PC-3 (cell line): ENCODE measurements around the gene TCHP. TPM values are rescaled to one million over a fixed set of nuclear protein-coding genes. Genes with fewer than 3 reads are reported as not detected.
A peak's percentile ranks its signal among the peaks of the same experiment; 100 is the strongest.

ENCODE experiments used
- ATAC-seq: fragments of 200-7000 bp; cut with Tn5 transposase; 2 replicates; pipeline ENCODE4 v1.9.1; 2020; ENCODE audit warnings: mild to moderate bottlenecking, moderate library complexity
- BruUV-seq: library from RNA; stranded (reverse); fragments of 400-500 nt; replicated peaks from 2 replicates; lab custom pipeline; 2021; lab: Mats Ljungman, UMichigan
- CTCF ChIA-PET: fragments of 300-600 bp; sonication (Branson Sonifier 250); formaldehyde crosslinking; loops from one replicate; lab custom pipeline; 2022; ENCODE audit warnings: antibody characterized with exemption; lab: Charles Lee
- POLR2A ChIA-PET: fragments of 300-600 bp; sonication (Branson Sonifier 250); formaldehyde crosslinking; loops from one replicate; lab custom pipeline; 2022; ENCODE audit warnings: antibody characterized with exemption; ENCODE audit not compliant: unreplicated experiment; lab: Charles Lee
- DNase-seq: peaks from one replicate; pipeline ENCODE4 v3.0.0-alpha.2; 2015
- H2AFZ ChIP-seq: fragments of 300-600 bp; sonication (generic); 2 replicates; pipeline ENCODE4 v1.6.0; 2016; ENCODE audit warnings: antibody characterized with exemption, low read length
- H3F3A ChIP-seq: fragments of 300-600 bp; sonication (generic); one replicate; pipeline ENCODE4 v1.6.0; 2017; ENCODE audit warnings: antibody characterized with exemption, low read length, control low read depth, mild to moderate bottlenecking; ENCODE audit not compliant: unreplicated experiment
- H3K27ac ChIP-seq: fragments of 300-600 bp; sonication (generic); 2 replicates; pipeline ENCODE4 v1.5.1; 2016; ENCODE audit warnings: mild to moderate bottlenecking, low read length
- H3K27me3 ChIP-seq: fragments of 300-600 bp; sonication (generic); 2 replicates; pipeline ENCODE4 v1.6.1; 2016; ENCODE audit warnings: low read length, mixed read lengths
- H3K36me3 ChIP-seq: fragments of 300-600 bp; sonication (generic); 2 replicates; pipeline ENCODE4 v1.6.1; 2016; ENCODE audit warnings: low read depth, mixed run types, low read length, mixed read lengths
- H3K4me1 ChIP-seq: fragments of 300-600 bp; sonication (generic); 2 replicates; pipeline ENCODE4 v1.5.1; 2016; ENCODE audit warnings: low read length; ENCODE audit not compliant: insufficient read depth
- H3K4me2 ChIP-seq: fragments of 300-600 bp; sonication (generic); 2 replicates; pipeline ENCODE4 v1.6.0; 2016; ENCODE audit warnings: low read length
- H3K4me3 ChIP-seq: fragments of 300-600 bp; sonication (generic); 2 replicates; pipeline ENCODE4 v1.5.1; 2016; ENCODE audit warnings: mild to moderate bottlenecking, low read length, mixed read lengths
- H3K79me2 ChIP-seq: fragments of 300-600 bp; sonication (generic); 2 replicates; pipeline ENCODE4 v1.6.1; 2017; ENCODE audit warnings: low read length, mixed read lengths
- H3K9ac ChIP-seq: fragments of 300-600 bp; sonication (generic); 2 replicates; pipeline ENCODE4 v1.6.0; 2016; ENCODE audit warnings: mild to moderate bottlenecking, low read length
- H3K9me2 ChIP-seq: fragments of 300-600 bp; sonication (generic); replicated peaks from 2 replicates; pipeline ENCODE4 v1.6.1; 2016; ENCODE audit warnings: mixed run types, low read length, mixed read lengths
- H3K9me3 ChIP-seq: fragments of 300-600 bp; sonication (generic); 2 replicates; pipeline ENCODE4 v1.6.1; 2016; ENCODE audit warnings: low read length, mixed read lengths
- H4K20me1 ChIP-seq: fragments of 300-600 bp; sonication (generic); 2 replicates; pipeline ENCODE4 v1.6.1; 2016; ENCODE audit warnings: low read length, mixed read lengths
- EZH2 ChIP-seq: fragments of 300-600 bp; sonication (generic); IDR thresholded peaks from one replicate; pipeline ENCODE4 v1.6.1; 2017; ENCODE audit warnings: antibody characterized with exemption, mild to moderate bottlenecking, low read length; ENCODE audit not compliant: unreplicated experiment
- EZH2phosphoT487 ChIP-seq: fragments of 300-600 bp; sonication (generic); IDR thresholded peaks from 2 replicates; pipeline ENCODE4 v1.6.1; 2018; ENCODE audit warnings: mild to moderate bottlenecking, antibody characterized with exemption, low read length, borderline replicate concordance
- intact Hi-C: fragments of 100-400 bp; cut with micrococcal nuclease; formaldehyde crosslinking; loops from 2 replicates; pipeline ENCODE4 v1.9.0; 2023
- total RNA-seq: library from RNA; depleted of rRNA; stranded (reverse); fragments of >200 nt; gene quantifications from 2 replicates; pipeline ENCODE4 v1.2.3, GENCODE V29; 2014
- TF ChIP-seq, protein P1 (sequence below): fragments of 300-600 bp; sonication (generic); conservative IDR thresholded peaks from 2 replicates; pipeline ENCODE4 v1.5.1; 2017; ENCODE audit warnings: antibody characterized with exemption, low read depth, mild to moderate bottlenecking, low read length

The TCHP gene
- total RNA-seq, 1 experiment from 2014 or later: 21.6 TPM

DNA sequence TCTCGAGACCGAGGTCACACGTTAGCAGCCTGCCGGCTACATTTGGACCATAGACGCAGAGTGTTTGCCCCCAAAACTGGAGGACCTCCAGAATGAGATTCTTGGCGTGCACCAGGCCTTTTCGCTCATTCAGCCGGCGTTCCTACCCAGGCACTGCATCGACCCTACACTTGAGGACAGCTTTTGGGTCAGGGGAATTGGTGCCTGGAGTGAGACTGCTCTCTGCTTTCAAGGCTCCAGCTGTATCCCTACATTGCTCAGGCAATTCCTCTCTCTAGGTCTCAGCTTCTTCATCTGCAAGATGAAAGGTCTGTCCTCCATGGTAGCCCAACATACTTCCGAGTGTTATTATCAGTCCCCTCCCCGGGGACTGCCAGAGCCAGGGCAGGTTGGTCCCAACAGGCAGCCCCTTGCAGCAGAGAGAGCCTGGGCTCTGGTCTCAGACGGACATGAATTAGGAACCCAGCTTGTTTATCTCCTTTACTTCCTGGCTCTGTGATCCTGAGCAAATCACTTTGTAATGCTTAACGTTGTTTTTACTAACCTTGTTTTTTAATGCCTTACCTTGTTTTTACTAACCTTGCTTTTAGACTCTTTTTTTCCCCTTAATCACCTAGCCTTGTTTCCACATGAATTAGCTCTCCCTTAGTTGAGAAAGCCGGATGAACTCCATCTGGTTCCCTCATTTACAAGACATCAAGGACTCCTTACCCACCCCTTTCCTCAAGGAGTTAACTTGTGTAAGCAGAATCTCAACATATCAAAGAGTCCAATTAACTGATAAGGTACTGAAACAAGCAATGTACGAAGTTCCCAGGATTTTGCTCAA is 892 bp downstream of the TCHP start:
- no peaks in the 10 kb centered on the region for H3K9me3 ChIP-seq
- ATAC-seq (peak; percentile 48), DNase-seq (peak; percentile 17)
- ChIA-PET CTCF (interaction anchor here (0.6 to 1.2 kb wide), 3 partner anchors 15 to 530 kb away, joined by 3 to 7 read pairs (median 6); no protein-coding TSS in a partner anchor), POLR2A (interaction anchor here (1.1 kb wide), 1 partner anchor 13 kb away, joined by 4 read pairs; no protein-coding TSS in a partner anchor)
- H2AFZ ChIP-seq: peak overlapping the region; percentile 81
- TF ChIP-seq, protein P1, sequence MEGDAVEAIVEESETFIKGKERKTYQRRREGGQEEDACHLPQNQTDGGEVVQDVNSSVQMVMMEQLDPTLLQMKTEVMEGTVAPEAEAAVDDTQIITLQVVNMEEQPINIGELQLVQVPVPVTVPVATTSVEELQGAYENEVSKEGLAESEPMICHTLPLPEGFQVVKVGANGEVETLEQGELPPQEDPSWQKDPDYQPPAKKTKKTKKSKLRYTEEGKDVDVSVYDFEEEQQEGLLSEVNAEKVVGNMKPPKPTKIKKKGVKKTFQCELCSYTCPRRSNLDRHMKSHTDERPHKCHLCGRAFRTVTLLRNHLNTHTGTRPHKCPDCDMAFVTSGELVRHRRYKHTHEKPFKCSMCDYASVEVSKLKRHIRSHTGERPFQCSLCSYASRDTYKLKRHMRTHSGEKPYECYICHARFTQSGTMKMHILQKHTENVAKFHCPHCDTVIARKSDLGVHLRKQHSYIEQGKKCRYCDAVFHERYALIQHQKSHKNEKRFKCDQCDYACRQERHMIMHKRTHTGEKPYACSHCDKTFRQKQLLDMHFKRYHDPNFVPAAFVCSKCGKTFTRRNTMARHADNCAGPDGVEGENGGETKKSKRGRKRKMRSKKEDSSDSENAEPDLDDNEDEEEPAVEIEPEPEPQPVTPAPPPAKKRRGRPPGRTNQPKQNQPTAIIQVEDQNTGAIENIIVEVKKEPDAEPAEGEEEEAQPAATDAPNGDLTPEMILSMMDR: no peak
- TF ChIP-seq EZH2 (no peak), EZH2phosphoT487 (no peak)
- peak overlapping the region; percentile 74 for H3K4me3 ChIP-seq
- no peaks in the 10 kb centered on the region for H3K27me3 ChIP-seq
- peak overlapping the region; percentile 91 for H3K4me2 ChIP-seq
- H3F3A ChIP-seq: no peaks in the 10 kb centered on the region
- H3K36me3 ChIP-seq: peaks cover 26% of the 10 kb centered on the region
- peak overlapping the region; percentile 49 for H3K27ac ChIP-seq
- H3K4me1 ChIP-seq: peaks cover 11% of the 10 kb centered on the region
- intact Hi-C loops: loop anchor here (2.0 kb wide), 1 partner anchor 20 kb away; the partner anchor contains the start of gene GLTP
- no peaks in the 10 kb centered on the region for H3K9me2 ChIP-seq
- peaks cover 34% of the 10 kb centered on the region for H3K79me2 ChIP-seq
- TSS peak; percentile 42 for BruUV-seq
- no peaks in the 10 kb centered on the region for H4K20me1 ChIP-seq
- H3K9ac ChIP-seq: peak overlapping the region; percentile 88

DNA sequence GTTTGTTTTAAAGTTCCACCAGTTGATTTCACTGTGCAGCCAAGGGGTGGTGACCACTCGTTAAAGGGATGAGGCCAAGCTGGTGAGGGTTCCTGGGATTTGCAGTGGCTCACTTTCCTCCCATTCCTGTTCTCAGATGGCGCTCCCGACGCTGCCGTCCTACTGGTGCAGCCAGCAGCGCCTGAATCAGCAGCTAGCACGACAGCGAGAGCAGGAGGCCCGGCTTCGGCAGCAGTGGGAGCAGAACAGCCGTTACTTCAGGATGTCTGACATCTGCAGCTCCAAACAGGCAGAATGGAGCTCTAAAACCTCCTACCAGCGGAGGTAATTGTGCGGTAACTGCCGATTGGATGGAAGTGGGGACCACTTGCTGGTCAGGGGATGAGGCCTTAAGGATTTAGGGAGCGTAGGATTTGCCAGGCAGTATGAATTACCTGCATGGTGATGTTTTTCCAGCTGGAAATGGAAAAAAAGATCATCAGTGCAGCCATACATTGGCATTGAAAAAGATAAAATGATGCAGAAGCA is 2.9 kb downstream of the TCHP start:
- no peak overlapping the region for H3K4me3 ChIP-seq
- CTCF ChIA-PET: no interaction called here

More for the DNA sequence above, 2.9 kb downstream of the TCHP start:
- Histone ChIP-seq H3K4me2 (no peak overlapping the region), H3K36me3 (peaks cover 44% of the 10 kb centered on the region), H3K27me3 (no peaks in the 10 kb centered on the region), H3K4me1 (peaks cover 11% of the 10 kb centered on the region), H3K9me3 (no peaks in the 10 kb centered on the region), H3K9me2 (no peaks in the 10 kb centered on the region), H2AFZ (no peak overlapping the region), H3K9ac (no peak overlapping the region), H3F3A (no peaks in the 10 kb centered on the region), H3K27ac (no peak overlapping the region), H4K20me1 (no peaks in the 10 kb centered on the region), H3K79me2 (peaks cover 34% of the 10 kb centered on the region)
- no peak for DNase-seq
- no peak for TF ChIP-seq EZH2
- TF ChIP-seq EZH2phosphoT487: no peak
- TF ChIP-seq, protein P1: no peak
- intact Hi-C loops: no loop called here
- ATAC-seq: no peak
- no TSS peak for BruUV-seq
- POLR2A ChIA-PET: no interaction called here
